ENCODE results near the gene COPG1. TPM values are rescaled to one million over a fixed set of nuclear protein-coding genes. Genes with fewer than 3 reads are reported as not detected.

COPG1 gene
- total RNA-seq, 1 donor from 2014 or later = 187 TPM

DNA sequence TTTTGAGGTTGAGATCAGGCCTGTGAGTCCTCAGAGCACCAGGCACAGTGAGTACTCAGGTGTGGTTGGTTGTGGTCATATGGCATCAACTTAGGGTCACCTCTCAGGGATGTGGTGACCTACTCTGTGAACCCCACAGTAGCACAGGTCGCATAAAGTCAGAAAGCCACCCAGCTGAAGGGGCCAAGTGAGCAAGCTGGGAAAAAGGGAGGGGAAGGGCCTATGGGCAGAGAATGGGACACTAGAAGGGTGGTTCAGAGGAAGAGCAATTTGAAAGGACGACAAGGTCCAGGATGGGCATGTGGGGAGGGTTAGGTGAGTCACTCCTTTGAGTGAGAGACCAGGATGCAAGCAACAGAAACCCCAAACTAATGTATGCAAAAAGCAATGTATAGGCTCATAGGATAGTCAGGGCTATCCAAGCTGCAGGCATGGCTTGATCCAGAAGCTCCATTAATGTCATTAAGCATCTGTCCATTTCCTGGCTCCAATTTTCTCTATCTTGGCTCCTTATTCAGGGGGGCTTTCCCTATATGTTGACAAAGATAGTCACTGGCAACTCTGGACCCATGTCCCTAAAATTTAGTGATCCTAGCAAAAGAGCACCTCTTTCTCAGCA lies 62.7 kb downstream of the COPG1 start:
- intact Hi-C loops (cut with micrococcal nuclease) = loop anchor here (5.0 kb wide), 1 partner anchor 580 kb away; the partner anchor contains the start of gene TMCC1

DNA sequence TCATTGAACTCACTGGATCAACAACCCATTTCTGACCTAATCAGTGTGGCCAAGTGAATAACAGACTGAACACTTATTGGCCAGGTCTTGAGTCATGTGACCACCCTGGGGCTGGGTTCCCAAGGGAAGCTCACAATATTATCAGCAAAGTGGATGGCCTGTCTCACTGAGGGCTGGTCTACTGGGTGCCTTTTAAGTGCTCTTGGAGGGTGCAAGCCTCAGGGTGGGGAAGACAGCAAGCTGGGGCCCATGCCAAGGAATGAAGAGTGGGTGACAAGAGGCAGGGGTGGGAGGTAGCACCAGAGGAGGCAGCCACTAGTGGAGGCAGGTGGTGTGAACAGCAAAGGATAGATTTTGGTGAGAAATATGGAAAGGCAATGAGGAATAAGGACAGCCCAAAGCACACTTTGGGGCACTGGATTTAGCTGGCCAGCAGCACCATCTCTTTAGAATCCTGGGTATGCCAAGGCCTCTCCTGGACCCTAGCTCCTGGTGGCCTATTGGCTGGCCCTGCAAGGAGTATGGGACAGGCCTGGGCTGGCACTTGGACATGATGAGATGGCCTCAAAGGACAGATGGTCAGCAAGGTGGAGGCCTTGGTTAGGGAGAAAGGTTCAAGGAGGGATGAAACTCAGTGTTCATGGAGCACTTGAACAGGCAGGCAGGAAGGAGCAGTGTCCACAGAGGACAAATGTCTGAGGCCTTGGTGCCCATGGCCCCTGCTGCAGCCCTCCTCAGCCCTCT lies 63.4 kb downstream of the COPG1 start:
- intact Hi-C loops (cut with micrococcal nuclease) = loop anchor here (1.0 to 5.0 kb wide), 2 partner anchors 132 to 579 kb away; partner anchors contain the start of gene TMCC1

DNA sequence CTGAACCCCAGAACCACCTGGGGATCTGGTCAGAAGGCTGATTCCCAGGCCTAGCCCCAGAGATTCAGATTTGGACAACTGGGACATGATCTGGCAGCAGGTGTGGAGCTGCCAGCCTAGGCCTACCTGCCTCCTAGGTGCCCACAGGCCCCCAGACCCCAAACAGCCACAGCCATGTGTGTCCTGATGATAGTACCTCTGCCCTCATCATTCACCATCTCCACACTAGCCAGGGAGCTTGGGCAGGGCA lies 63.9 kb downstream of the COPG1 start:
- intact Hi-C loops (cut with micrococcal nuclease) = loop anchor here (1.0 to 5.0 kb wide), 2 partner anchors 132 to 579 kb away; partner anchors contain the start of gene TMCC1

DNA sequence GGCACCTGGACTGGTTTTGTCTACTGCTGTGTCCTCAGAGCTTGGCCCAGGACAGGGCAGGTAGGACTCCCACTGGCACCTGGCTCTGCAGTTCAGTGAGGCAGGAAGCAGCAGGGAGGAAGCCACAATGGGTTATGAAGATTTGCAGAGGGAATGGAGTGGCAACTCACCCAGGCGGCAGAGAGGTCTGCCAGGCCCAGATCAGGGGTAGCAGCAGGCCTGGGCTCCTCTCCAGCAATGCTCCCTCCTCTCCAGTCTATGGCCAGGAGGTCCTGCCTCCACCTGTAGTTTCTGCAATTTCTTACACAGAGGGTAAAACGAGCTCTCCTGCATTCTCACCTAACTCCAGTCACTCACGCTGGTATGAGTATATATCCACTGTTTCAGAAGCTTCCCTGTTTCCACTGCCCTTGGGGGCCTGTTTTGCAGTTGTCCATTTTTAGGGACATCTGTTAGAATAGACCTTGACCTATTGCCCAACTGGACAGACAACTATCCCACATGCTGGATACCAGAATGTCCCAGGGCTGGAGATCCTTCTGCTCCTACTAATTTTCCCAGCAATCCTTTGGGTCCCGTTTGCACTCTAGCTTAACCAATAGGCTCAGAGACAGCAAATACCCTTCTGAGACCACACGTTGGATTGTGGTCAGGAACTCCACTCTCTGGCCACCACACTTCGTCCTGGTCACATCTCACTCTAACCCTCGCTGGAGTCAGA lies 64.4 kb downstream of the COPG1 start:
- intact Hi-C loops (cut with micrococcal nuclease) = loop anchor here (1.0 to 5.0 kb wide), 3 partner anchors 65 to 578 kb away; partner anchors contain the start of genes COPG1 and TMCC1

DNA sequence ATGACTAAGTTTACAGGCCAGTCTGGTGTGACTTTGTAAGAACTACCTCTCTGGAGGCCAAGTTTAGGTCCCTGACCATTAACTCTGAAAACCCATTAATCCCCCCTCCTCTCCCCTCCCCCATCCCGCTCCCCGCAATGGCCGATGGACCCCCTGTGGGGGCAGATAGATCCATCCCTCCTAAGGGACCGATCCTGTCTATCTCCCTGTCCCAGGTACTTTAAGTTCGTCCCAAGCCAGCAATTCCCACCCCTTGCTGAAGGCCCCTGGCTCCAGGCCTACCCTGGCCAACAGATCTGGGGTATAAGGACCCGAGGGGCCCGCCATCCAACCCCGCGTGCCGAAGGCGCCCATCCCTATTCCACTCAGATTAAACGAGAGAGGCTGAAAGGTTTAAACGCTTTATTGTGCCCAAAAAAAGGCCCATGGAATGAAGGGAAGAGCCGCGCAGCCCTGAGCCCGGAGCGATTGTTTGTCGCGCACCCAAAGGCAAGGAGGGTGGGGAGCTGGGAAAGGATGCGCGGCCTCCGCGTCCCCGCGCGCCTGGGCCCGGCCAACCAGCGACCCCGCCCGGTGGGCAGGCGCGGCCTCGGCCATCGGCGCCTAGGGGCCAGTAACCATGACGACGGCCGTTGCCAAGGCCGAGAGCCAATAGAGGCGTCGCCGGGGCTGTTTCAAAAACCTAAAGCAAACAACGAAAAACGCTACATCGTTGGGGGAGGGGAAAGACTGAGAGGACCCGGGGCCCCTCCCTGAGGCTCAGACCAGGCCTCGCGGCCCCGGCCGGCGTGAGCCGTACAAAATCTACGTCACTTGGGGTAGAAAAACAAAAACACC lies 65.2 kb downstream of the COPG1 start:
- intact Hi-C loops (cut with micrococcal nuclease) = loop anchor here (2.0 to 5.0 kb wide), 4 partner anchors 66 to 578 kb away; partner anchors contain the start of genes ACAD9, COPG1 and TMCC1

DNA sequence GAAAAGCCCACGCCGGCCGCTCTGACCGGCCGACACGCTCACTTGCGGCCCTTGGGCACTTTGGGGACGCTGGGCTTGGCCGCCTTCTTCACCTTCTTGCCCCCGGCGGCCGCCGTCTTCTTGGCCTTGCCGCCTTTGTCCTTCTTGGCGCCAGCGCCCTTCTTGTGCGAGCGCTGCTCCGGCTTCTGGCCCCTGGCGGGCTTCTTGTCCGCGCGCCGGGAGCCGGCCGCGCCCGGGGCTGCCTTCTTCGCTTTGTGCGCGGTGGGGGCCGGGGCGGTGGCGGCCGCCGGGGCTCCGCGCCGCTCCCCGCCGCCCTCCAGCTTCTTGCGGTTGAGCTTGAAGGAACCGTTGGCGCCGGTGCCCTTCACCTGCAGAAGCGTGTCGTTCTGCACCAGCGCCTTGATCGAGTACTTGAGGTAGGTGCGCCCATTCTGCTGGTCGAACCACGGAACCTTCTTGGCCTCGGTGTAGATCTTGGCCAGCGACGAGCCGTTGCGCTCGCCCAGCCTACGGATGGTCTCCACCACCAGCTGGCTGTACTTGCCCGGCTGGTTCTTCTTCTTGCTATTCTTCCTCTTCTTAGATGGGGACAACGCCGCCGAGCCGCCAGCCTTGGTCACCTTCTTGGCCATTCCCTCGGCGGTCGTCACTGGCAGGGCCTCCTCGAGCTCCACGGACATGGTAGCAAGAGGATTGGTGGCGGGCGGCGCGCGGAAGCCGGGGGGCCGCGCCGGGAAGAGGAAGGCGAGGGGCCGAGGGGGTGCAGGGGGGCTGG lies 66.0 kb downstream of the COPG1 start:
- intact Hi-C loops (cut with micrococcal nuclease) = loop anchor here (2.0 to 5.0 kb wide), 3 partner anchors 67 to 513 kb away; partner anchors contain the start of genes ACAD9 and COPG1

DNA sequence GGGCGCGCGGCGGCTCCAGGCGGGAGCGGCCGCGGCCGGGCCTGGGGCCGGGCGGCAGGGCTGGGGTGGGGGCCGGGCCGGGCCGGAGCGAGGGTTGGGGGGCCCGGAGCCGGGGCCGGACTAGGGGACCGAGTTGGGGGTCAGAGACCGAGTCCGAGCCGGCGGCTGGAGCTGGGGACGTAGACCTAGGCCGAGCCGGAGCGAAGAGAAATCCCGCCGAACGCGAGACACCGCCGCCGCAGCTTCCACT lies 66.5 kb downstream of the COPG1 start:
- intact Hi-C loops (cut with micrococcal nuclease) = loop anchor here (1.0 to 5.0 kb wide), 12 partner anchors 37 to 795 kb away; partner anchors contain the start of genes ACAD9, CFAP92, COPG1 and IFT122

DNA sequence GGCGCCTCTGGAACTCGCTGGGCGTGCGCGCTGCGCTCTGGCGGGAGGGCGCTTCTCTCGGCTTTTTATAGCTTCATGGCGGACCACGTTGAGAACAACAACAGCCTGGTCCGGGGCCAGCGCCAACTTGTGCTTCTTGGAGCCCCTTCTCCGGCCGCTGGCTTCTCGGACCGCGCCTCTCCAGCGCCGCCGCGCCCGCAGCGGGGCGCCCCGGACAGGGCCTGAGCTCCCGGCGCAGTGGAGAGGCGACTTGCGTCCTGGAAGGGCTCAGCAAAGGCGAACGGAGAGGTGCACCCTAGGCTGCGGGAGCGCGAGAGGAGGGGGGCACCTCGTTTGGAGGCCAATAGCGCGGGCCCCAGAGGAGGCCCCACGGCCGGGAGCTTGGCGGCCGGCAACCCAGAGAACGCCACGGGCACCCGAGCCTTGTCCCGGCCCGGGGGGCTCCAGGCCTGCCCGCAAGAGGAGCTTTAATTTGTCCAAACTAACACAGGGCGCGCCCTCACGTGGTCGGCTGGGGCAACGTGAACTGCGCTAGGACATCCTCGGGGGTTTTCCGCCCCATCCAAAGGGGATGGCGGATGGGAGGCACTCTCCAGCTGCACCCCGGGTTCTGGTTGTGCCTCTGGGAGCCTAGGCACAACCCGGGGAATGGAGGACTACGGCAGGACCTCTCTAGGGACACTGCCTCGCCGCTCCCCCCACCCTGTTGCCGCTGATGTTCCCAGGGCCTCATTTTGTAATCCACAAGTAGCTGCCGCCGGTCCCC lies 67.0 kb downstream of the COPG1 start:
- intact Hi-C loops (cut with micrococcal nuclease) = loop anchor here (1.0 to 5.0 kb wide), 11 partner anchors 37 to 795 kb away; partner anchors contain the start of genes ACAD9, CFAP92, IFT122 and ISY1

DNA sequence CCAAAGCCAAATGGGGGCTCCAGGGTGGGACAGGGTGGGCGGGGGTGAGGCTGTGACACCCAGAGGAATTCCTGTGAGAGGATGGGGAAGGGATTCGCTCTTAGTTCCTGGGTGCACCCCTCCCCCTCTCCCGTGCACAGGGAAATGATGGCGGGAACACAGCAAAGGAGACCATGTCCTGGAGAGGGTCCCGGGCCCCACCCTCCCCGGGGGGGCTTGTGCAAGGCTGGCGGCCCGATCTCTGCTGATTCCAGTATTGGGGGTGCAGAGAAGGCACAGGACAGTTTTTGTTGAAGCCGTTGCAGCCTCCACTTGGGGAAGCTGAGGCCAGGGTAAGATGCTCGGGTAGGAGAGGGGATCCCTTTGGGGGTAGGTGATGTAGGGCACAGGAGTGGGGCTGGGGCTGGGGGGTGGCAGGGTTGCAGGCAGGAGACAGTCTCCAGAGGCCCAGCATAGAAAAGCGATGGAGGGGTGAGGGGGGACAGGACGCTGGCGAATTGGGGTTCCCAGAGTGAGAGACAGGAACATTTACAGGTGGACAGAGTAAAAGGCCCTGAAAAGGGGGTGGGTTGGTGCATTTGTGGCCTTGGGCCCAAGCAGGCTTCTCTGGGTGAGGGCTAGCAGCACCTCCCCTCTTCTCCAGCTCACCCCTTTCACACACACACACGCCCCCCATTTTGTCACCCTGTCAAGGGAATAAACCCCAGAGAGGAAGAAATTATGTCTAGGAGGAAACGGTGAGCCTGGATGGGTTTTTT lies 67.8 kb downstream of the COPG1 start:
- intact Hi-C loops (cut with micrococcal nuclease) = loop anchor here (5.0 kb wide), 2 partner anchors 440 to 515 kb away; partner anchors contain the start of gene ACAD9

DNA sequence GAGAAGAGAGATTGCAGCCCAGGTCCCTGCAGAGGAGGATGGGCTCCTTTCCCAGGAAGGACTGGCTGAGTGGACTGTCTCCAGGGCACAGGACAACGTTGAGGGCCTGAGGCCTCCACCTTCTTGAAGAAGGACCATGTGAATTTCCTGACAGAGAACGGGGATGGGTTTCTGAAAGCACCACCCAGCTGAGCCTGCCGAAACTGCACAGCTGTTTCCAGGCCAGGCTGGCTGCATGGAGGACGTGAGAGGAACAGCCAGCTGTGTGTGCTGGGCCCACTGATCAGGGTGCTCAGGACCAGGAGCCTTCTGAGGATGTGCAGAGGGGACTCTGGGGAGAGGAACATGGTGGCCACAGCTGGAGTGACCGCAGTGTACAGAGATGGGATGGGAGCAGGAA lies 68.4 kb downstream of the COPG1 start:
- intact Hi-C loops (cut with micrococcal nuclease) = loop anchor here (5.0 kb wide), 2 partner anchors 441 to 516 kb away; partner anchors contain the start of gene ACAD9

DNA sequence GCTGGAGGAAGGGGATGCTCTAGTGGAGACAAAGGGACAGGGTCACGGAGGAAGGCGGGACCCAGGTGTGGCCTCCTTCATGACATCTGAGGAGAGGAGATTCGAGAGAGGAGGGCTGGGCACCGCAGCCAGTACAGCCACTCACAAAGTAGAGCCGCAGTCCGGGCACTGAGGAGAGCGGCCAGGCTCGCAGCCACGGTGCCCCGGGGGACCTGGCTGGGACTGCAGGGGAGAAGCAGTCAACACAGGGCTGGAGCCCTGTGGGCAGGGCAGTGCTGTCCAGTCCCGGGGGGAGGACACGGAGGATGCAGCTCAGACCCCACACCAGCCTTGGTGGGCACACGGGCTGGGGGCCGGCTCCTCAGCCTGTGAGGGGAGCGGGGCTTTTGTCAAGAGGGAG lies 69.5 kb downstream of the COPG1 start:
- intact Hi-C loops (cut with micrococcal nuclease) = loop anchor here (5.0 kb wide), 2 partner anchors 442 to 517 kb away; partner anchors contain the start of gene ACAD9

DNA sequence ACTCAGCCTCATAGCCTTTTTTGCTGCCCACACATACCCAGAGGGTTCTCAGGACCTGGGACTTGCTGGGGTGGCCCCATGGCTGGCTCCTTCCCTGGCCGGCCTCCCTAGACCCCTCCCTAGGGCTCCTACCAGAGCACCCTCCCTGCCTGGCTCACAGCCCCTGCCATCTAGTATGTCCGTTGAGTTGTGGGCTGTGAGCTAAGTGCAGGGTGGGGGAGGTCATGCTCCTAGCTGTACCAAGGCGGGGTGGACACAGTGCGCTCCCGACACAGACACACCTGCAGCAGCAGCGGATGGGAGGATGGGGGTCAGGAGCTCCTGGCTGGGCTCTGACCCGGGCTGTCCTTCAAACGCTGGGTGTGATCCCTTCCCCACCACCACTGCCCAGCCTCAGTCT lies 70.9 kb downstream of the COPG1 start:
- intact Hi-C loops (cut with micrococcal nuclease) = no loop called here

DNA sequence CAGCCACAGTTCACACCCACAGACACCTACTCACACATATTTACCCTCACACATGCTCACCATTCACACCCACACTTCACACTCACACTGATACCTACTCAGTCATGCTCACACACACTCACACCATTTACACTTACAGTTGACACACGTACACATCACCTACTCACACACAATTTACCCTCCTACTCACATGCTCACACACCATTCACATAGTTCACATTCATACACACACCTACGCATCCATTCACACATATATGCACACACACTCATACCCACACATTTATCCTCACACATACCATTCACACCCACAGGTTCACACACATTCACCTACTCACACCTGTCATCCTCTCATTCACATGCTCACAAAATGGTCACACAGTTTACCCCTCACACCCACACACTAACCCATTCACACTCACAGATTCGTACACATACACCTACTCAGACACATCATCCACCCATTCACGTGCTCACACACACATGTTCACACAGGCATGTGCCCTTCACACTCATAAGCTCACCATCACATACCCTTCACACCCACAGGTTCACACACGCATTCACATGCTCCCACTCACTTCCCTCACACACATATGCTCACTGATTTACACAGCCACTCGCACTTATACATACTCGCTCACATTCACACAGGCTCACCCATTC lies 71.5 kb downstream of the COPG1 start:
- intact Hi-C loops (cut with micrococcal nuclease) = no loop called here

DNA sequence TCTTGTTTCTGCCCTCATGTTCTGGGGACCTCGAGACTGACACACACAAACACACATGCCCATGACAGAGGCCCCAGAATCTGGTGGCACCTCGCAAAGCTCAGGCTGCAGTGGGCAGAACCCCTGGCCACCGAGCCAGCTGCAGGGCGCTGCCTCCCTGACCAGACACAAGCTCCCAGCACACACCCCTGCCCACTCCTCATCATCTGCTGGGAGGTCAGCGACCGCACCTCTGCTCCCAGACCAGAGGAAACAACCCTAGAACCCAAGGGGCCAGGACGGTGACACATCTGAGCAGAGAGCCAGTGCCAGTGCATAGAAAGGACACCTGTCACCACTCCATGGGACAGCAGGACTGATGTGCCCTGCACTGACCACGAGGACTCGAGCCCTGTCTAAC lies 72.5 kb downstream of the COPG1 start:
- intact Hi-C loops (cut with micrococcal nuclease) = no loop called here

DNA sequence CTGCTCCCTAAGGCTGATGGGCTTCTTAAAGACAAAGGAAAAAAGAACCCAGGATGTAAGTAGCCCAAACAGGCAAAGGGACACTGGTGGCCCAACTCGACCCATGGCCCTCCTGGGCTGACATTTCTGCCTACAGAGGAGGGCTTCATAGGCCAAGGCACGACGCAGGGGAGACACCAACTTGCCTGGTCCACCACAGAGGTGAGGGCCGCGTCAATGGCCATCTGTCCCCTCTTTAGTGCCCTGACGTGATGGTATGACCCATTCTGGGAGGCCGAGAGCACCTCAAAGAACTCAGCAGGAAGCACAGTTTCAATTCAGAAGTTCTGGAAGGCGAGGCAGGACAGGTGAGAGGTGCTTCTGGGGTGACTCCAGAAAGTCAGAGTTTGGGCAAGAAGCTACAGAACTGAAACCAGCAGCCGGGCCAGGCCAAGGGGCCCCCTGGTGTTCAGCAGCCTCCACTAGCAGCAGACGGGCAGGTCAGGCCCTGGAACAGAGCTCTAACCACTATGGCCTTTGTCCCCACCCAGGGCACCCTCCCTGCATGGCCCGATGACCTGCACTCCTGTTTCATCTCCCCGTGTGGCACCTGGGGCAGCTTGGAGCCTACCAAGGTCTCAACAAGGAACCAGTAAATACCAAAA lies 74.4 kb downstream of the COPG1 start:
- intact Hi-C loops (cut with micrococcal nuclease) = loop anchor here (1.0 kb wide), 1 partner anchor 353 kb away; no protein-coding TSS in a partner anchor

DNA sequence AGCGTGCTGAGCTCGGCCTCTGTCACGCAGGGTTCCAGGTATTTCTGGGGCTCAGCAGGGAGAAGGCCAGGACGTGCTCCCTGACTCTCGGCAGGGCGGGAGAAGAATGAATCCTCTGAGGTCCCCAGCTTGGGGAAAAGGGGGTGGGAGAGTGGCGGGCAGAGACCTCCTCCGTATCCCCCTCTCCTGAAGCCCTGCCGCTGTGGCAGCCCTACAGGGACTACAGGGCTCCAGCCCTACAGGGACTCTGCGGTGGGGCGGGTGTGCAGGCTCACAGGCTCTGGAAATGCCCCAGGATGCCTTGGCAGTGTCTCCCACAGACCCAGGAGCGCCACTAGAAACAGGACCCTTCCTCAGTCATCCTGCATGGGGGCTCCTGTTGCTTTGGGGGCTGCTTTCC lies 75.4 kb downstream of the COPG1 start:
- intact Hi-C loops (cut with micrococcal nuclease) = loop anchor here (1.0 kb wide), 1 partner anchor 355 kb away; no protein-coding TSS in a partner anchor

DNA sequence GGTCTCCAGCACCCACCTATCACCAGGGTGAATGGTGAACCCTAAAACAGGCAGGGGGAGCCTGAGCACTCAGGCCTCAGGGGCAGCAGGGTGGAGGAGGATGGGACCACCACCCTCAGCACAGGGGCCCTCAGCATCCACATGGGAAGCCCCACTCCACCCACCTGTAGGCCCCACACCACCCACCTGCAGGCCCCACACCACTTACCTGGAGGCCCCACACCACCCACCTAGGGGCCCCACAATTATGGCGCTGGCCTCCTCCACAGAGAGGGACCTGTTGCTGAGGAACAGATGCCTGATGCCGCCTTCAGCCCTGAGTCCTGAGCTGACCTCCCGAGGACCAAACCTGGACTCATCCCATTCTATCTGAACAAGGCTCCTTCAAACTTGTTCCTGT lies 76.0 kb downstream of the COPG1 start:
- intact Hi-C loops (cut with micrococcal nuclease) = no loop called here

DNA sequence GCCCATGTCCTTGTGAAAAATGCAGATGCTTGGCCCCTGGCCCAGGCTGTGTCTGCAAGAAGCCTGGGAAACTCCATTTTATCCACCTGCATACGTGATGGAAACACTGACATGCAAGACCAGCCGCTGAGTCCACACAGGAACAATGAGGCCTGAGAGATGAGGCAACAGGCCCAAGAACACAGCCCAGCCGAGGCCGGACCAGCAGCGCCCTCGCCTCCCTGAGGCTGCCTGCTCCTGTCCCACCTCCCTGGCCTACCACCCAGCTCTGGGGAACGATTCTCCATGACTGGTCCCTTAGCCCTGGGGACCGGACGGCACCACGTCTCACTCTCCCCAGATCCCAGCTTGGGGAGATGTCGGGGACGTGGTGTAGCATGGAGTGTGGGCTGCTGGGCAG lies 76.7 kb downstream of the COPG1 start:
- intact Hi-C loops (cut with micrococcal nuclease) = no loop called here
